Right atrium auricular region (tissue), 2 donors: ENCODE measurements around the gene NAA30. TPM values are rescaled to one million over a fixed set of nuclear protein-coding genes. Genes with fewer than 3 reads are reported as not detected.
"Not testable (repeated sequence)": the region's sequence is repeated elsewhere in the genome, so short reads cannot be mapped to it uniquely, and the experiment has no call there.

Experiments
- DNase-seq: peaks from one replicate; pipeline ENCODE4 v3.0.0-alpha.2; 2019; ENCODE audit warnings: low spot score
- H3K27ac ChIP-seq, 2 donors: fragments of 200-600 bp; sonication (generic); 1 replicate in 1 of 2; 2 replicates in 1 of 2; pipeline ENCODE4 v1.5.1; 2016 to 2019
- H3K27me3 ChIP-seq, 2 donors: fragments of 200-600 bp; sonication (generic); one replicate each; pipeline versions ENCODE4 v1.5.1 to v1.6.0; 2017 to 2019
- H3K36me3 ChIP-seq: fragments of 200-600 bp; sonication (generic); one replicate; pipeline ENCODE4 v1.5.1; 2016
- H3K4me1 ChIP-seq, 2 donors: fragments of 200-600 bp; sonication (generic); one replicate each; pipeline versions ENCODE4 v1.5.1 to v1.6.0; 2017 to 2019
- H3K4me3 ChIP-seq, 2 donors: fragments of 200-600 bp; sonication (generic); 1 replicate in 1 of 2; 2 replicates in 1 of 2; pipeline ENCODE4 v1.5.1; 2017 to 2019; ENCODE audit warnings: mild to moderate bottlenecking in 1 of 2, moderate library complexity in 1 of 2
- H3K9me3 ChIP-seq, 2 donors: fragments of 200-600 bp; sonication (generic); one replicate each; pipeline ENCODE4 v1.5.1; 2019
- CTCF ChIP-seq, 2 donors: fragments of 200-600 bp; sonication (generic); IDR thresholded peaks; one replicate each; pipeline ENCODE4 v1.5.1; 2019; ENCODE audit warnings: antibody characterized with exemption in 2 of 2
- total RNA-seq, 2 donors: library from RNA; depleted of rRNA; stranded (reverse); fragments of >200 nt; gene quantifications; one replicate each; pipeline ENCODE4 v1.1.0, GENCODE V29; 2016

NAA30 gene
- 10 to 100 TPM; 15.2 to 26.1 TPM for total RNA-seq

DNA sequence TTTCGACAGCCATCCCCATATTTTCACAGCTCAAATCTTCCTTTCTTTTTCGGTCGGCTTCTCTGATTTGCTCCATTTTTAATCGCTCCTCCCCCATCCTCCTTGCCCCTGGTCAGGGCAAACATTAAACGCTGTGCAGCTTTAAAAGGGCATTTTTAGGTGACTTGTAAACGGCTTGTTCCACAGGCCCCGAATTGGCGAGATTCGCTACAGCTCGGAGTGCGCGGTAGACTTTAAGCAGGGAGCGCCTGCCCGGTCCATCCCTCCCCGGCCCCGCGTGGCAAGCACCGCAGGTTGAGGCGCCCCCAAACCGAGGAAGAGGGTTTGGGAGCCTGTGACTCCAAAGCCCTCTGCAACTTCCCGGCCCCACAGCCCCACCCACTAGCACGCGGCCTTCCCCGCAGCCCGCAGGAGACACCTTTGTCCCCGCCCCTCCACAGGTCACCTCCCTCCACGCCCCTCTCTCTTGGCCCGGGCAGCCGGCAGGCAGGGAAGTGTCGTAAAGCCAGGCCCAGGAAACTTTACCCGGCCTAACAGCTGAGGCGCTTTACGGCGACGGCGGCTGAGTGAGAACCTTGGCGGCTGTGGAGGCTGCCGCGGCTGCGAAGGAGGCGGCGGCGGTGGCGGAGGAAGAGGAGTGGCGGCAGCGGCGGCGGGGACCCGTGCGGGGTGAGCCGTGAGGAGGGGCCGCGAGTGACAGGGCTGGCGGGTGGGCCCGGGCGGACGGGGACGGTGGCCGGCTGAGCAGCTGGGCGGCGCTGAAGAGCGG lies at the start of gene NAA30:
NAA30 (plus strand) TSS at position 550 of the 769 bp plus-strand sequence. CDS start 372 bp downstream, outside the sequence.
- no peaks in the 10 kb centered on the region for H3K36me3 ChIP-seq
- peak within 1 kb of the TSS; percentile 85 to 92 for H3K27ac ChIP-seq
- H3K4me1 ChIP-seq, result peaks cover 0 to 31% of the 10 kb centered on the region in 2 donors
- TF ChIP-seq CTCF (IDR thresholded peaks at IDR 0.05), result no peak
- peak; percentile 90 for DNase-seq
- H3K4me3 ChIP-seq, result peak within 1 kb of the TSS; percentile 78 to 88
- no peaks in the 10 kb centered on the region for H3K9me3 ChIP-seq
- no peaks in the 10 kb centered on the region for H3K27me3 ChIP-seq

DNA sequence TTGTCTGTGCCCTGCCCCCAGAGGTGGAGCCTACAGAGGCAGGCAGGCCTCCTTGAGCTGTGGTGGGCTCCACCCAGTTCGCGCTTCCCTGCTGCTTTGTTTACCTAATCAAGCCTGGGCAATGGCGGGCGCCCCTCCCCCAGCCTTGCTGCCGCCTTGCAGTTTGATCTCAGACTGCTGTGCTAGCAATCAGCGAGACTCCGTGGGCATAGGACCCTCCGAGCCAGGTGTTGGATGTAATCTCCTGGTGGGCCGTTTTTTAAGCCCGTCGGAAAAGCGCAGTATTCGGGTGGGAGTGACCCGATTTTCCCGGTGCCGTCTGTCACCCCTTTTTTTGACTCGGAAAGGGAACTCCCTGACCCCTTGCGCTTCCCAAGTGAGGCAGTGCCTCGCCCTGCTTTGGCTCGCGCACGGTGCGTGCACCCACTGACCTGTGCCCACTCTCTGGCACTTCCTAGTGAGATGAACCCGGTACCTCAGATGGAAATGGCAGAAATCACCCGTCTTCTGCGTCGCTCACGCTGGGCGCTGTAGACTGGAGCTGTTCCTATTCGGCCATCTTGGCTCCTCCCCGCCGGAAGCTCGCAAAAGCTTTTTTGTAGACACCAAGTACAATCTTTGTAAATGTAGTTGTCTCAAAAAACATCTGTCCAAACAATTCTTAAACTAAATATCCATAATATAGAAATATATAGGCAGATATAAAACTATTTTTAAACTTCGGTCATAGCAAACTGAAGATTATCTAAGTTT lies 46.7 kb upstream of the NAA30 start:
- not testable (repeated sequence) for H3K27me3 ChIP-seq, H3K9me3 ChIP-seq

DNA sequence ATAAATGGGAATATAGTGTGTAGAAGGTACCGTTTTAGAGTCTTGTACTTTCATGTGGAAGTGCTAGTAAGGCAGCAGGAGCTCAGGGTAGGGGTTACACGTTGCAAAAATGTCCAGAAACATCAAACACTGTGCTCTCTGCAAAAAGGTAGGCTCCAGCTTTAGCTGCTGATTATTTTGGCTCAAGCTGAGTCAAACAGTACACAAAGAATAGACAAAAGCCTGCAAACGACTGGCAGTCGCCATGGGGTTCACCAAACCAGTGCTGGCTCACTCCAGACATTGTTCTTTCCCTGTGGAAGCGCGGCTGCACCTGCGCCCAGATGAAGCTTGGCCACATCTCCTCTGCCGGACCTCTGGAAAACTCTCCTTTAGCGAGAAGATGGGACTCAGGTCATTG lies 45.3 kb upstream of the NAA30 start:
- Histone ChIP-seq H3K27me3 (no peaks in the 10 kb centered on the region), H3K9me3 (no peaks in the 10 kb centered on the region), H3K36me3 (no peaks in the 10 kb centered on the region), H3K27ac (no peak overlapping the region), H3K4me3 (no peak overlapping the region), H3K4me1 (no peaks in the 10 kb centered on the region)
- TF ChIP-seq CTCF (IDR thresholded peaks at IDR 0.05), result no peak
- no peak for DNase-seq

More for the DNA sequence above, 46.7 kb upstream of the NAA30 start:
- not testable (repeated sequence) for H3K27ac ChIP-seq, DNase-seq, H3K4me1 ChIP-seq, H3K4me3 ChIP-seq, H3K36me3 ChIP-seq

DNA sequence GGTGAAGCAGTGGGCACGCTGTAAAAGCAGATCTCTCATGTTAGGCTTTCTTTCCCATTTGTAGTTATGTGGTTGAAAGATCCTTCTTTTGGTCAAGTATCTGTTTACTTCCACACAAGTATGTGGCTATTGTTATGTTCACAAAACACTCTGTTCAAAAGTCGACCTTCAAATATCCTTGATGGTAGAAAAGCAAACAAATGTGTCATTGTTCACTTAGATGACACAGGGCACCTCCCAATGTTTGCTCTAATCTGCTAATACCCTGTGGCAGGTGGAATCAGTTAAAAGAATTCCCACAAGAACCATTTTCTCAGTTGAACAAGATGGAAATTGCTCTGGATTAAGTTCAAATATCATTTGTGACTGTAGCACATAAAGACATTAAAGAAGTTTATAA lies 43.6 kb upstream of the NAA30 start:
- H3K4me1 ChIP-seq, result no peaks in the 10 kb centered on the region
- no peaks in the 10 kb centered on the region for H3K9me3 ChIP-seq
- no peaks in the 10 kb centered on the region for H3K27me3 ChIP-seq
- TF ChIP-seq CTCF (IDR thresholded peaks at IDR 0.05), result no peak
- no peak for DNase-seq
- H3K4me3 ChIP-seq, result no peak overlapping the region
- no peak overlapping the region for H3K27ac ChIP-seq
- no peaks in the 10 kb centered on the region for H3K36me3 ChIP-seq

- no peak for DNase-seq
- TF ChIP-seq CTCF (IDR thresholded peaks at IDR 0.05), result no peak
- H3K27me3 ChIP-seq, result no peaks in the 10 kb centered on the region
- no peak overlapping the region for H3K4me3 ChIP-seq
- no peak overlapping the region for H3K27ac ChIP-seq
- H3K4me1 ChIP-seq, result no peaks in the 10 kb centered on the region
- H3K36me3 ChIP-seq, result no peaks in the 10 kb centered on the region
- no peaks in the 10 kb centered on the region for H3K9me3 ChIP-seq
These were observed 37.8 kb upstream of the NAA30 start for GRCh38 chr14:57352396-57353170.
